SK-N-SH treated with all-trans-retinoic acid at 6 μM for 48 hours (cell line): ENCODE data around the gene TOB1.

ENCODE experiments used
- ARNTL ChIP-seq: fragments of 450-650 bp; formaldehyde crosslinking; IDR thresholded peaks from 2 replicates; pipeline ENCODE4 v1.5.0; 2020; ENCODE audit warnings: low read depth, mild to moderate bottlenecking, moderate library complexity, borderline replicate concordance
- CSRNP3 ChIP-seq: fragments of 250-450 bp; sonication (Bioruptor Pico); IDR thresholded peaks from 2 replicates; pipeline ENCODE4 v1.5.1; 2021; ENCODE audit warnings: mild to moderate bottlenecking, moderate library complexity
- ESRRG ChIP-seq: fragments of 250-450 bp; sonication (Bioruptor Pico); IDR thresholded peaks from 2 replicates; pipeline ENCODE4 v1.6.1; 2021; ENCODE audit warnings: mild to moderate bottlenecking
- GLIS3 ChIP-seq: fragments of 250-450 bp; sonication (Bioruptor Pico); IDR thresholded peaks from 2 replicates; pipeline ENCODE4 v1.5.0; 2020; ENCODE audit warnings: mild to moderate bottlenecking, moderate library complexity
- OSR1 ChIP-seq: fragments of 250-450 bp; sonication (Bioruptor Pico); IDR thresholded peaks from 2 replicates; pipeline ENCODE4 v1.8.0; 2022; ENCODE audit warnings: moderate library complexity, mild to moderate bottlenecking, inconsistent platforms
- PATZ1 ChIP-seq: fragments of 250-450 bp; sonication (Bioruptor Pico); IDR thresholded peaks from 2 replicates; pipeline ENCODE4 v1.8.0; 2020; ENCODE audit warnings: mild to moderate bottlenecking, moderate library complexity, borderline replicate concordance
- PPARA ChIP-seq: fragments of 250-450 bp; sonication (Bioruptor Pico); IDR thresholded peaks from 2 replicates; pipeline ENCODE4 v1.5.0; 2020; ENCODE audit warnings: mild to moderate bottlenecking, borderline replicate concordance
- RARB ChIP-seq: fragments of 250-450 bp; sonication (Bioruptor Pico); IDR thresholded peaks from 2 replicates; pipeline ENCODE4 v1.8.0; 2021; ENCODE audit warnings: mild to moderate bottlenecking, moderate library complexity
- SNAI2 ChIP-seq: fragments of 250-450 bp; sonication (Bioruptor Pico); IDR thresholded peaks from 2 replicates; pipeline ENCODE4 v1.5.0; 2020; ENCODE audit warnings: mild to moderate bottlenecking, moderate library complexity
- TSHZ2 ChIP-seq: fragments of 250-450 bp; sonication (Bioruptor Pico); IDR thresholded peaks from 2 replicates; pipeline ENCODE4 v1.5.0; 2020; ENCODE audit warnings: mild to moderate bottlenecking, moderate library complexity
- ZFP3 ChIP-seq: fragments of 250-450 bp; sonication (Bioruptor Pico); IDR thresholded peaks from 2 replicates; pipeline ENCODE4 v1.5.0; 2020; ENCODE audit warnings: mild to moderate bottlenecking, moderate library complexity
- ZFP30 ChIP-seq: fragments of 450-650 bp; formaldehyde crosslinking; IDR thresholded peaks from 2 replicates; pipeline ENCODE4 v1.5.0; 2022; ENCODE audit warnings: mild to moderate bottlenecking, moderate library complexity
- ZNF8 ChIP-seq: fragments of 450-650 bp; formaldehyde crosslinking; IDR thresholded peaks from 2 replicates; pipeline ENCODE4 v1.5.0; 2020; ENCODE audit warnings: mild to moderate bottlenecking, moderate library complexity
- TF ChIP-seq, protein P1 (sequence below): fragments of 250-450 bp; sonication (Bioruptor Pico); IDR thresholded peaks from 2 replicates; pipeline ENCODE4 v1.8.0; 2021; ENCODE audit warnings: low read depth, mild to moderate bottlenecking, moderate library complexity, borderline replicate concordance

DNA sequence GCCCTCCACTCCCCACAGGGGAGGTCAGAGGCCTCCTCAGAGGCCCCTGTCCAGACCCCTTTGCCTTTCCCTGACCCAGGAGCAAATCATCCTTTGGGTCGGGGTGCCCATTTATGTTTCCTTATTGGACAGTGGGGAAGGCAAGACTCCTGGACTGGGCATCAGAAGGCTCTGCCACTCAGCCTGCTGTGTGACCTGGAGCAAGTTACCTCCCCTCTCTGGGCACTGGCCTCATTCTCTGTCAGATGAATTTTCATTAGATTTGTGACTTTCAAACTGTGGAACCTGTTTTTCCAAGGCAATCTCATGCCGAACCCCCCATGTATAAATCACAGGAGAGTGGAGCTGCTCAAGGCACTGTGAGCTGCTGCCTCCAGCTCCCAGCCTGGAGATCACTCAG is 47.0 kb upstream of the TOB1 start:
- TF ChIP-seq ZFP30 (CRISPR knock-in tag) (no peak), ZFP3 (CRISPR knock-in tag) (no peak), PATZ1 (CRISPR knock-in tag) (no peak), CSRNP3 (CRISPR knock-in tag) (no peak), GLIS3 (CRISPR knock-in tag) (no peak), RARB (CRISPR knock-in tag) (no peak), SNAI2 (no peak), ARNTL (CRISPR knock-in tag) (no peak), ESRRG (CRISPR knock-in tag) (no peak), PPARA (CRISPR knock-in tag) (no peak), OSR1 (CRISPR knock-in tag) (no peak), ZNF8 (CRISPR knock-in tag) (no peak), TSHZ2 (CRISPR knock-in tag) (no peak)
- TF ChIP-seq, protein P1, sequence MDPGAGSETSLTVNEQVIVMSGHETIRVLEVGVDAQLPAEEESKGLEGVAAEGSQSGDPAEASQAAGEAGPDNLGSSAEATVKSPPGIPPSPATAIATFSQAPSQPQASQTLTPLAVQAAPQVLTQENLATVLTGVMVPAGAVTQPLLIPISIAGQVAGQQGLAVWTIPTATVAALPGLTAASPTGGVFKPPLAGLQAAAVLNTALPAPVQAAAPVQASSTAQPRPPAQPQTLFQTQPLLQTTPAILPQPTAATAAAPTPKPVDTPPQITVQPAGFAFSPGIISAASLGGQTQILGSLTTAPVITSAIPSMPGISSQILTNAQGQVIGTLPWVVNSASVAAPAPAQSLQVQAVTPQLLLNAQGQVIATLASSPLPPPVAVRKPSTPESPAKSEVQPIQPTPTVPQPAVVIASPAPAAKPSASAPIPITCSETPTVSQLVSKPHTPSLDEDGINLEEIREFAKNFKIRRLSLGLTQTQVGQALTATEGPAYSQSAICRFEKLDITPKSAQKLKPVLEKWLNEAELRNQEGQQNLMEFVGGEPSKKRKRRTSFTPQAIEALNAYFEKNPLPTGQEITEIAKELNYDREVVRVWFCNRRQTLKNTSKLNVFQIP (CRISPR knock-in tag): no peak
